IPS-NIHi11 (cell line): ENCODE data around the gene DAPP1.
A peak's percentile ranks its signal among the peaks of the same experiment; 100 is the strongest.

ENCODE experiments used
- DNase-seq: peaks from one replicate; pipeline ENCODE4 v3.0.0; 2012; ENCODE audit warnings: mixed read lengths, low spot score

Gene DAPP1

GRCh38 chr4:99855678-99856077 lies 39.1 kb downstream of the DAPP1 start:
- no peak for DNase-seq

GRCh38 chr4:99856166-99856565 lies 39.5 kb downstream of the DAPP1 start:
- no peak for DNase-seq

GRCh38 chr4:99857307-99857706 lies 40.7 kb downstream of the DAPP1 start:
- DNase-seq, result no peak

- DNase-seq, result no peak
Observed at GRCh38 chr4:99859618-99860017, 43.0 kb downstream of the DAPP1 start.

GRCh38 chr4:99860521-99860920 lies 43.9 kb downstream of the DAPP1 start:
- DNase-seq, result no peak

GRCh38 chr4:99861120-99861905 lies 44.7 kb downstream of the DAPP1 start:
- DNase-seq, result no peak

- no peak for DNase-seq
Observed at GRCh38 chr4:99863804-99864203, 47.2 kb downstream of the DAPP1 start.

GRCh38 chr4:99868126-99868596 lies 51.5 kb downstream of the DAPP1 start:
- peak; percentile 13 for DNase-seq

- DNase-seq, result no peak
Observed at GRCh38 chr4:99872570-99872969, 55.9 kb downstream of the DAPP1 start.

- DNase-seq, result no peak
Observed at GRCh38 chr4:99875071-99875470, 58.4 kb downstream of the DAPP1 start.

GRCh38 chr4:99876946-99877345 lies 60.3 kb downstream of the DAPP1 start:
- no peak for DNase-seq

- DNase-seq, result no peak
Observed at GRCh38 chr4:99878604-99879003, 62.0 kb downstream of the DAPP1 start.

- no peak for DNase-seq
Observed at GRCh38 chr4:99879458-99879857, 62.8 kb downstream of the DAPP1 start.

- DNase-seq, result peak; percentile 21
Observed at GRCh38 chr4:99885063-99885664, 68.5 kb downstream of the DAPP1 start.

- no peak for DNase-seq
Observed at GRCh38 chr4:99885687-99886086, 69.1 kb downstream of the DAPP1 start.

GRCh38 chr4:99886146-99886545 lies 69.5 kb downstream of the DAPP1 start:
- DNase-seq, result no peak

GRCh38 chr4:99887837-99888236 lies 71.2 kb downstream of the DAPP1 start:
- no peak for DNase-seq

GRCh38 chr4:99891351-99891750 lies 74.7 kb downstream of the DAPP1 start:
- DNase-seq, result no peak

GRCh38 chr4:99893029-99893428 lies 76.4 kb downstream of the DAPP1 start:
- DNase-seq, result no peak

- no peak for DNase-seq
Observed at GRCh38 chr4:99893839-99894160, 77.2 kb downstream of the DAPP1 start.

- peak; percentile 96 for DNase-seq
Observed at GRCh38 chr4:99894161-99894997, 77.8 kb downstream of the DAPP1 start, which contains the start of gene LAMTOR3. Gene LAMTOR3 (minus strand): TSS chr4:99894427. CDS start chr4:99893963, 464 bp downstream.

GRCh38 chr4:99894998-99895397 lies 78.4 kb downstream of the DAPP1 start:
- DNase-seq, result no peak

GRCh38 chr4:99915449-99915848 lies 98.8 kb downstream of the DAPP1 start:
- no peak for DNase-seq
